BE2C (cell line): Measurements from ENCODE around the gene ADCY1.

Experiments used
- DNase-seq: peaks from one replicate; pipeline ENCODE4 v3.0.0-alpha.2; 2020
- H3K27me3 ChIP-seq: fragments of 250-450 bp; sonication (Bioruptor Pico); 2 replicates; pipeline ENCODE4 v1.5.1; 2020; ENCODE audit warnings: mild to moderate bottlenecking
- H3K36me3 ChIP-seq: fragments of 250-450 bp; sonication (Bioruptor Pico); 2 replicates; pipeline ENCODE4 v1.5.1; 2020; ENCODE audit warnings: mild to moderate bottlenecking
- H3K4me1 ChIP-seq: fragments of 250-450 bp; sonication (Bioruptor Pico); 2 replicates; pipeline ENCODE4 v1.5.1; 2020
- H3K4me3 ChIP-seq: 2 replicates; pipeline ENCODE4 v1.5.1; 2011; ENCODE audit warnings: low read depth, low read length
- H3K9me3 ChIP-seq: fragments of 250-450 bp; sonication (Bioruptor Pico); 2 replicates; pipeline ENCODE4 v1.5.1; 2020
- CTCF ChIP-seq: IDR thresholded peaks from 2 replicates; pipeline ENCODE4 v1.5.1; 2012; ENCODE audit warnings: mild to moderate bottlenecking, low read depth, low read length

Gene ADCY1

DNA sequence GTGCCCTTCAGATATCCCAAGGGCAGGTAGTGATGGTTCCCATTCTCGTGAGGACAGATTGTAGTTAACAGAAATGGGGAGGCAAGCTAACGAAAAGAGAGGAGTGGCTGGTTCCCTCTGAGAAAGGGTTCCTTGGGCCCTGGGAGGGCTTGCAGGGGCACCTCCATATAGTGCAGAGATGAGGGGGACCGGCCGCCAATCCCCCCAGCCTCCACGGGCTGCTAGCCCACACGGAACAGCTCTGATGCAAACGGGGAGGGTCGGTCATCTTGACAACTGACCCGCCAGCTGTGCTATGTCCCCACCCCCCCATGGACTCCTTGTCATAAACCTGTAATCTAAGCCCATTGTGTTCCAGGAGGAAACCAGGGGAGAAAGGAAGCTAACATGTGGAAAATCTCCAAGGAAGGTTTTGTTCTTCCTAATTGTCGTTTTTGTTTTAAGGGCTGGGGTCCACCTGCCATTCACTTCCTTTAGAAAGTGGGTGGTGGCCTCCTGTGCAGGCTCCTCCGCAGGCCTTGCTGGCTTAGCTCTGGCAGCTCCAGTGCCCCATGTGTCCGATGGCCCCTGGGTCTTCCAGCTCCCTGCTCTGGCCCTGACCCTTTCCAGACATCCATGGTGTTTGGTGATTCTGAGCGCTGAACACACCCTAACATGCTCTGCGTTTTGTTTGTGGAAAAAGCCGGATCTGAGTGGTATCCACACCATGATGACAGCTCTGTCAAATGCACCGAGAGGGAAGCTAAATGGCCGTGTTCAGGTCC, 15.9 kb downstream of the ADCY1 start:
- Histone ChIP-seq H3K4me1 (no peaks in the 10 kb centered on the region), H3K9me3 (no peaks in the 10 kb centered on the region), H3K27me3 (no peaks in the 10 kb centered on the region), H3K4me3 (no peak overlapping the region), H3K36me3 (no peaks in the 10 kb centered on the region)
- no peak for DNase-seq
- no peak for TF ChIP-seq CTCF

GRCh38 chr7:45590679-45591057, 16.5 kb downstream of the ADCY1 start:
- no peak for TF ChIP-seq CTCF
- Histone ChIP-seq H3K4me1 (no peaks in the 10 kb centered on the region), H3K27me3 (no peaks in the 10 kb centered on the region), H3K4me3 (no peak overlapping the region), H3K36me3 (no peaks in the 10 kb centered on the region), H3K9me3 (no peaks in the 10 kb centered on the region)
- DNase-seq: no peak

- no peak for TF ChIP-seq CTCF
- no peak overlapping the region for H3K4me3 ChIP-seq
- no peak for DNase-seq
- no peaks in the 10 kb centered on the region for H3K27me3 ChIP-seq
- H3K36me3 ChIP-seq: no peaks in the 10 kb centered on the region
- no peaks in the 10 kb centered on the region for H3K4me1 ChIP-seq
- no peaks in the 10 kb centered on the region for H3K9me3 ChIP-seq
These were observed 17.1 kb downstream of the ADCY1 start for GRCh38 chr7:45591101-45591906.

DNA sequence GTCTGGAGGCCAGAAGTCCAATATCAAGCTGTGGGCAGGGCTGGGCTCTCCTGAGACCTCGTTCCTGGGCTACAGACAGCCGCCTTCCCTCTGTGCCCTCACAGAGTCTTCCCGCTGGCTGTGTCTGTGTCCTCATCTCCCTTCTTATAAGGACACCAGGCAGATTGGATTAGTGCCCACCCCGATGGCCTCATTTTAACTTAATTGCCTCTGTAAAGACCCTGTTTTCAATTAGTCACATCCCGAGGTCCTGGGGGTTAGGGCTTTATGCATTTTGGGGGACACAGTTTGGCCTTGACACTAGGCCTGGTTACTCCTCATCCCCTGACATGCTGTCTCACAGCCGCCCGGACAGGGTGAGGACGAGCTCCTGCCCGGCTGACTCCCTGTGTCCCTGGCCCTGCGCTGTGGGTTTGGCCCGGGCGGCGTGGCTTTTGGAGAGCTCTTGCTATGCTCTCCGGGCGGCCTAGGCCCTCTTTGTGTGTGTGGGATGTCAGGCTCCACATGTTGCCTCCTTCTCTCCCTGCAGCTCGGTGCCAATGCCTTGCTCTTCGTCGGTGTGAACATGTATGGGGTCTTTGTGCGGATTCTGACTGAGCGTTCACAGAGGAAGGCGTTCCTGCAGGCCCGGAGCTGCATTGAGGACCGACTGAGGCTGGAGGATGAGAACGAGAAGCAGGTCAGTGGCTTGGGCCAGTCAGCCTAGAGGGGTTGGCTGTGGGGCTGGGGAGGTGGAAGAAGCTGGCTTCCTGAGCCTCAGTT, 18.2 kb downstream of the ADCY1 start:
- no peaks in the 10 kb centered on the region for H3K4me1 ChIP-seq
- no peak for TF ChIP-seq CTCF
- H3K9me3 ChIP-seq: no peaks in the 10 kb centered on the region
- no peaks in the 10 kb centered on the region for H3K27me3 ChIP-seq
- no peak for DNase-seq
- H3K36me3 ChIP-seq: no peaks in the 10 kb centered on the region
- no peak overlapping the region for H3K4me3 ChIP-seq

GRCh38 chr7:45593121-45593541, 19.0 kb downstream of the ADCY1 start:
- no peaks in the 10 kb centered on the region for H3K4me1 ChIP-seq
- no peaks in the 10 kb centered on the region for H3K27me3 ChIP-seq
- no peak for TF ChIP-seq CTCF

More at GRCh38 chr7:45593121-45593541, 19.0 kb downstream of the ADCY1 start:
- H3K4me3 ChIP-seq: no peak overlapping the region
- no peaks in the 10 kb centered on the region for H3K9me3 ChIP-seq
- no peak for DNase-seq
- no peaks in the 10 kb centered on the region for H3K36me3 ChIP-seq
